ENCODE results near the gene KIF3B. TPM values are rescaled to one million over a fixed set of nuclear protein-coding genes. Genes with fewer than 3 reads are reported as not detected.
"Not testable (repeated sequence)": the region's sequence is repeated elsewhere in the genome, so short reads cannot be mapped to it uniquely, and the experiment has no call there.

KIF3B gene
- total and polyA plus RNA-seq, 2 donors (not counting 1 experiment from before 2014, with no cell fraction given): 12.7 to 17.5 TPM

DNA sequence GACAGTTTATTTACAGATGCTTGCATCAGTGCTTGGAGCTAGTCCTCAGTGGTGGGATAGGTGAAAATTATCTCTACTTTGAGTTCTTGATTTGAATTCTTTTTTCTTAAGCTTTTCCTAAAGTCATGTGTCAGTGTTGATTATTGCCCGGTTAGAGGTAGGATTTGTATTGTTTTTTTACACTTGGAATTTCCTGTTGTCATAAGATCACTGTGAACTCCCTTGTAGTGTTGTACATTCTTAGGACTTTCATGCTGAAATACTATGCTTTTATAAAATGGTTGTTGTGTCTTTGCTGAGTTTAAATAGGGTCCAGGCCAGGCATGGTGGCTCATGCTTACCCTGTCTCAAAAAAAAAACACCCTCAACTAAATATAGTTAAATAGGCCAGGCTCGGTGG is 101.0 kb downstream of the KIF3B start:
- Histone ChIP-seq H3K4me2 (replicated peaks; ENCODE audit: low read depth, low read length, poor library complexity, severe bottlenecking) (no peak overlapping the region), H2AFZ (ENCODE audit: insufficient read depth, low read depth, low read length, poor library complexity, severe bottlenecking) (no peak overlapping the region), H3K27ac (ENCODE audit: low read length in 2 of 2) (no peak overlapping the region), H3K4me3 (ENCODE audit: control extremely low read depth in 1 of 5, extremely low read depth in 1 of 5, insufficient read depth in 1 of 5, low read depth in 2 of 5, low read length in 4 of 5) (no peak overlapping the region), H3K27me3 (replicated peaks in 1 of 4; ENCODE audit: control extremely low read depth in 1 of 4, control insufficient read depth in 3 of 4, insufficient read depth in 4 of 4, low read length in 3 of 4) (no peaks in the 10 kb centered on the region), H3K4me1 (ENCODE audit: control insufficient read depth in 2 of 2, insufficient read depth in 2 of 2, low read length in 2 of 2) (no peaks in the 10 kb centered on the region), H3K9ac (ENCODE audit: low read length) (no peak overlapping the region), H3K79me2 (ENCODE audit: control insufficient read depth, insufficient read depth, low read length) (peaks cover 81% of the 10 kb centered on the region), H3K36me3 (replicated peaks in 1 of 2; ENCODE audit: control extremely low read depth in 1 of 2, control insufficient read depth in 1 of 2, extremely low read depth in 1 of 2, insufficient read depth in 2 of 2, low read length in 1 of 2) (peaks cover 4 to 18% of the 10 kb centered on the region in 2 experiments), H3K9me3 (ENCODE audit: control extremely low read depth in 1 of 3, control insufficient read depth in 2 of 3, insufficient read depth in 1 of 3, low read length in 2 of 3) (no peaks in the 10 kb centered on the region), H4K20me1 (ENCODE audit: control insufficient read depth, insufficient read depth, low read length, poor library complexity, severe bottlenecking) (peaks cover 31% of the 10 kb centered on the region)
- H3K27ac Mint-ChIP-seq: no peak overlapping the region
- no peak for TF ChIP-seq EZH2 (IDR thresholded peaks at IDR 0.05; ENCODE audit: borderline replicate concordance, insufficient read depth, low read depth, low read length, poor library complexity, severe bottlenecking)
- TF ChIP-seq, protein P1, sequence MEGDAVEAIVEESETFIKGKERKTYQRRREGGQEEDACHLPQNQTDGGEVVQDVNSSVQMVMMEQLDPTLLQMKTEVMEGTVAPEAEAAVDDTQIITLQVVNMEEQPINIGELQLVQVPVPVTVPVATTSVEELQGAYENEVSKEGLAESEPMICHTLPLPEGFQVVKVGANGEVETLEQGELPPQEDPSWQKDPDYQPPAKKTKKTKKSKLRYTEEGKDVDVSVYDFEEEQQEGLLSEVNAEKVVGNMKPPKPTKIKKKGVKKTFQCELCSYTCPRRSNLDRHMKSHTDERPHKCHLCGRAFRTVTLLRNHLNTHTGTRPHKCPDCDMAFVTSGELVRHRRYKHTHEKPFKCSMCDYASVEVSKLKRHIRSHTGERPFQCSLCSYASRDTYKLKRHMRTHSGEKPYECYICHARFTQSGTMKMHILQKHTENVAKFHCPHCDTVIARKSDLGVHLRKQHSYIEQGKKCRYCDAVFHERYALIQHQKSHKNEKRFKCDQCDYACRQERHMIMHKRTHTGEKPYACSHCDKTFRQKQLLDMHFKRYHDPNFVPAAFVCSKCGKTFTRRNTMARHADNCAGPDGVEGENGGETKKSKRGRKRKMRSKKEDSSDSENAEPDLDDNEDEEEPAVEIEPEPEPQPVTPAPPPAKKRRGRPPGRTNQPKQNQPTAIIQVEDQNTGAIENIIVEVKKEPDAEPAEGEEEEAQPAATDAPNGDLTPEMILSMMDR (IDR thresholded peaks at IDR 0.05): no peak
- no peak overlapping the region for H3K4me3 Mint-ChIP-seq
- ChIA-PET CTCF (interaction anchor here (0.6 to 1.6 kb wide), 2 partner anchors 11 to 276 kb away, joined by 3 to 5 read pairs; no protein-coding TSS in a partner anchor), POLR2A (interaction anchor here (0.6 kb wide), 1 partner anchor 33 kb away, joined by 10 read pairs; no protein-coding TSS in a partner anchor)
- no peaks in the 10 kb centered on the region for H3K9me3 Mint-ChIP-seq (ENCODE audit: insufficient read depth)
- no peak for DNase-seq
- H3K27me3 Mint-ChIP-seq: no peaks in the 10 kb centered on the region
- intact Hi-C loops (cut with micrococcal nuclease): no loop called here
- no peak for ATAC-seq (ENCODE audit: low read depth)
- WGBS (ENCODE audit: insufficient coverage): 100% methylated on average over 1 of the region's 2 CpGs
- H3K4me1 Mint-ChIP-seq: no peaks in the 10 kb centered on the region

GRCh38 chr20:32380037-32380436 is 102.6 kb downstream of the KIF3B start:
- ATAC-seq (ENCODE audit: low read depth): not testable (repeated sequence)

More at GRCh38 chr20:32380037-32380436, 102.6 kb downstream of the KIF3B start:
- Histone ChIP-seq H3K79me2 (ENCODE audit: control insufficient read depth, insufficient read depth, low read length) (peaks cover 84% of the 10 kb centered on the region), H4K20me1 (ENCODE audit: control insufficient read depth, insufficient read depth, low read length, poor library complexity, severe bottlenecking) (peaks cover 41% of the 10 kb centered on the region), H3K36me3 (replicated peaks in 1 of 2; ENCODE audit: control extremely low read depth in 1 of 2, control insufficient read depth in 1 of 2, extremely low read depth in 1 of 2, insufficient read depth in 2 of 2, low read length in 1 of 2) (peaks cover 4 to 20% of the 10 kb centered on the region in 2 experiments)
- H3K27ac ChIP-seq (ENCODE audit: low read length in 2 of 2); intact Hi-C loops (cut with micrococcal nuclease); H3K4me3 Mint-ChIP-seq; CTCF ChIA-PET; H3K4me1 ChIP-seq (ENCODE audit: control insufficient read depth in 2 of 2, insufficient read depth in 2 of 2, low read length in 2 of 2); H3K4me3 ChIP-seq (ENCODE audit: control extremely low read depth in 1 of 5, extremely low read depth in 1 of 5, insufficient read depth in 1 of 5, low read depth in 2 of 5, low read length in 4 of 5); H3K9me3 ChIP-seq (ENCODE audit: control extremely low read depth in 1 of 3, control insufficient read depth in 2 of 3, insufficient read depth in 1 of 3, low read length in 2 of 3); H3K27me3 Mint-ChIP-seq; POLR2A ChIA-PET; H2AFZ ChIP-seq (ENCODE audit: insufficient read depth, low read depth, low read length, poor library complexity, severe bottlenecking); H3K9ac ChIP-seq (ENCODE audit: low read length); H3K9me3 Mint-ChIP-seq (ENCODE audit: insufficient read depth); H3K27me3 ChIP-seq (replicated peaks in 1 of 4; ENCODE audit: control extremely low read depth in 1 of 4, control insufficient read depth in 3 of 4, insufficient read depth in 4 of 4, low read length in 3 of 4); DNase-seq; H3K27ac Mint-ChIP-seq; H3K4me2 ChIP-seq (replicated peaks; ENCODE audit: low read depth, low read length, poor library complexity, severe bottlenecking); H3K4me1 Mint-ChIP-seq: not testable (repeated sequence)
- 88% methylated on average over 6 of the region's 9 CpGs for WGBS (ENCODE audit: insufficient coverage)

Data from B cell (primary cell).